DND-41 (cell line): ENCODE measurements around the gene P2RY8.

Experiments
- EZH2 ChIP-seq: IDR thresholded peaks from 3 replicates; pipeline ENCODE4 v1.6.1; 2012; ENCODE audit warnings: borderline replicate concordance, low read depth, mild to moderate bottlenecking, moderate library complexity, low read length, inconsistent platforms; ENCODE audit not compliant: severe bottlenecking
- TF ChIP-seq, protein P1 (sequence below): IDR thresholded peaks from 2 replicates; pipeline ENCODE4 v1.5.1; 2012; ENCODE audit warnings: borderline replicate concordance, low read length, moderate library complexity, mild to moderate bottlenecking; ENCODE audit not compliant: poor library complexity, severe bottlenecking; ENCODE audit errors: extremely low read depth

GRCh38 chrX:1521459-1521956, 15.5 kb downstream of the P2RY8 start:
- TF ChIP-seq, protein P1, sequence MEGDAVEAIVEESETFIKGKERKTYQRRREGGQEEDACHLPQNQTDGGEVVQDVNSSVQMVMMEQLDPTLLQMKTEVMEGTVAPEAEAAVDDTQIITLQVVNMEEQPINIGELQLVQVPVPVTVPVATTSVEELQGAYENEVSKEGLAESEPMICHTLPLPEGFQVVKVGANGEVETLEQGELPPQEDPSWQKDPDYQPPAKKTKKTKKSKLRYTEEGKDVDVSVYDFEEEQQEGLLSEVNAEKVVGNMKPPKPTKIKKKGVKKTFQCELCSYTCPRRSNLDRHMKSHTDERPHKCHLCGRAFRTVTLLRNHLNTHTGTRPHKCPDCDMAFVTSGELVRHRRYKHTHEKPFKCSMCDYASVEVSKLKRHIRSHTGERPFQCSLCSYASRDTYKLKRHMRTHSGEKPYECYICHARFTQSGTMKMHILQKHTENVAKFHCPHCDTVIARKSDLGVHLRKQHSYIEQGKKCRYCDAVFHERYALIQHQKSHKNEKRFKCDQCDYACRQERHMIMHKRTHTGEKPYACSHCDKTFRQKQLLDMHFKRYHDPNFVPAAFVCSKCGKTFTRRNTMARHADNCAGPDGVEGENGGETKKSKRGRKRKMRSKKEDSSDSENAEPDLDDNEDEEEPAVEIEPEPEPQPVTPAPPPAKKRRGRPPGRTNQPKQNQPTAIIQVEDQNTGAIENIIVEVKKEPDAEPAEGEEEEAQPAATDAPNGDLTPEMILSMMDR = no peak
- TF ChIP-seq EZH2 = no peak
